GM23338 (cell line): ENCODE data around the gene RGS16.

Experiments
- CREB1 ChIP-seq: fragments of 250-450 bp; sonication (Bioruptor Pico); IDR thresholded peaks from 2 replicates; pipeline ENCODE4 v1.5.0; 2020; ENCODE audit warnings: low read depth, mild to moderate bottlenecking, moderate library complexity
- ETS1 ChIP-seq: IDR thresholded peaks from 2 replicates; pipeline ENCODE4 v1.6.1; 2016; ENCODE audit warnings: antibody characterized with exemption
- EZH2 ChIP-seq: fragments of 200-600 bp; sonication (generic); IDR thresholded peaks from one replicate; pipeline ENCODE4 v1.8.0; 2017; ENCODE audit warnings: antibody characterized with exemption, mild to moderate bottlenecking, low read depth; ENCODE audit not compliant: unreplicated experiment
- EZH2phosphoT487 ChIP-seq: fragments of 200-600 bp; sonication (generic); IDR thresholded peaks from one replicate; pipeline ENCODE4 v1.8.1; 2018; ENCODE audit warnings: antibody characterized with exemption; ENCODE audit not compliant: unreplicated experiment
- POLR2AphosphoS5 ChIP-seq: IDR thresholded peaks from 2 replicates; pipeline ENCODE4 v1.6.1; 2016; ENCODE audit warnings: antibody characterized with exemption, low read depth
- STAT1 ChIP-seq: IDR thresholded peaks from one replicate; pipeline ENCODE4 v1.6.1; 2016; ENCODE audit warnings: antibody characterized with exemption; ENCODE audit not compliant: unreplicated experiment
- ZNF331 ChIP-seq: fragments of 250-450 bp; sonication (Bioruptor Pico); IDR thresholded peaks from 2 replicates; pipeline ENCODE4 v1.5.0; 2020; ENCODE audit warnings: low read depth, mild to moderate bottlenecking, moderate library complexity
- TF ChIP-seq, protein P1 (sequence below), 2 experiments: fragments of 200-600 bp in 1 of 2; sonication (generic) in 1 of 2; conservative IDR thresholded peaks; 2 replicates each; pipeline versions ENCODE4 v1.5.1 to v1.6.1; 2016 to 2017; ENCODE audit warnings: antibody characterized with exemption in 2 of 2, low read depth in 2 of 2, mild to moderate bottlenecking in 2 of 2, moderate library complexity in 1 of 2
- TF ChIP-seq, protein P2 (sequence below): IDR thresholded peaks from one replicate; pipeline ENCODE4 v1.6.1; 2018; ENCODE audit warnings: antibody characterized with exemption; ENCODE audit not compliant: unreplicated experiment
- TF ChIP-seq, protein P3 (sequence below): fragments of 250-450 bp; sonication (Bioruptor Pico); IDR thresholded peaks from 2 replicates; pipeline ENCODE4 v1.5.0; 2020; ENCODE audit warnings: mild to moderate bottlenecking, moderate library complexity

DNA sequence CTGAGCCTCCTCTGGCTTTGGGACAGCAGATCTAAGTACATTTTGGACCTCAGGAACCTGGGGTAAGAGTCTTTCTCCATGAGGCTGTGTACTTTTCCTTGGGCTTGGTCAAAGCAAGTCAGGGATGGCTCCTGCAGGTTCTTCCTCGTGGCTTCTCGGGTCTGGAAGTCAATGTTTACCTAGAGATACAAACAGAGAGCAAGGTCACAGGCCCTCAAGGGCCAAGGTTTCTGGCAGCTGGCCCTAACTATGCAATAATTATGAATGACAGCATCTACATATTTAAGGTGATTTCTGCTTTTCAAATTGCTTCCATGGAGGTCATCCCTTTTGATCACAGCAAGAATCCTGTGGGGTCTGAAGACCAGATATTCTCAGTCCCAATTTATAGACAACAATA lies 42.5 kb upstream of the RGS16 start:
- TF ChIP-seq EZH2phosphoT487 (no peak), ETS1 (no peak), CREB1 (no peak), POLR2AphosphoS5 (no peak), EZH2 (no peak), ZNF331 (CRISPR knock-in tag) (no peak), STAT1 (no peak)
- TF ChIP-seq, protein P1, sequence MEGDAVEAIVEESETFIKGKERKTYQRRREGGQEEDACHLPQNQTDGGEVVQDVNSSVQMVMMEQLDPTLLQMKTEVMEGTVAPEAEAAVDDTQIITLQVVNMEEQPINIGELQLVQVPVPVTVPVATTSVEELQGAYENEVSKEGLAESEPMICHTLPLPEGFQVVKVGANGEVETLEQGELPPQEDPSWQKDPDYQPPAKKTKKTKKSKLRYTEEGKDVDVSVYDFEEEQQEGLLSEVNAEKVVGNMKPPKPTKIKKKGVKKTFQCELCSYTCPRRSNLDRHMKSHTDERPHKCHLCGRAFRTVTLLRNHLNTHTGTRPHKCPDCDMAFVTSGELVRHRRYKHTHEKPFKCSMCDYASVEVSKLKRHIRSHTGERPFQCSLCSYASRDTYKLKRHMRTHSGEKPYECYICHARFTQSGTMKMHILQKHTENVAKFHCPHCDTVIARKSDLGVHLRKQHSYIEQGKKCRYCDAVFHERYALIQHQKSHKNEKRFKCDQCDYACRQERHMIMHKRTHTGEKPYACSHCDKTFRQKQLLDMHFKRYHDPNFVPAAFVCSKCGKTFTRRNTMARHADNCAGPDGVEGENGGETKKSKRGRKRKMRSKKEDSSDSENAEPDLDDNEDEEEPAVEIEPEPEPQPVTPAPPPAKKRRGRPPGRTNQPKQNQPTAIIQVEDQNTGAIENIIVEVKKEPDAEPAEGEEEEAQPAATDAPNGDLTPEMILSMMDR (conservative IDR thresholded peaks at IDR 0.05; ENCODE audit: low read depth in 2 of 2) = no peak
- TF ChIP-seq, protein P2, sequence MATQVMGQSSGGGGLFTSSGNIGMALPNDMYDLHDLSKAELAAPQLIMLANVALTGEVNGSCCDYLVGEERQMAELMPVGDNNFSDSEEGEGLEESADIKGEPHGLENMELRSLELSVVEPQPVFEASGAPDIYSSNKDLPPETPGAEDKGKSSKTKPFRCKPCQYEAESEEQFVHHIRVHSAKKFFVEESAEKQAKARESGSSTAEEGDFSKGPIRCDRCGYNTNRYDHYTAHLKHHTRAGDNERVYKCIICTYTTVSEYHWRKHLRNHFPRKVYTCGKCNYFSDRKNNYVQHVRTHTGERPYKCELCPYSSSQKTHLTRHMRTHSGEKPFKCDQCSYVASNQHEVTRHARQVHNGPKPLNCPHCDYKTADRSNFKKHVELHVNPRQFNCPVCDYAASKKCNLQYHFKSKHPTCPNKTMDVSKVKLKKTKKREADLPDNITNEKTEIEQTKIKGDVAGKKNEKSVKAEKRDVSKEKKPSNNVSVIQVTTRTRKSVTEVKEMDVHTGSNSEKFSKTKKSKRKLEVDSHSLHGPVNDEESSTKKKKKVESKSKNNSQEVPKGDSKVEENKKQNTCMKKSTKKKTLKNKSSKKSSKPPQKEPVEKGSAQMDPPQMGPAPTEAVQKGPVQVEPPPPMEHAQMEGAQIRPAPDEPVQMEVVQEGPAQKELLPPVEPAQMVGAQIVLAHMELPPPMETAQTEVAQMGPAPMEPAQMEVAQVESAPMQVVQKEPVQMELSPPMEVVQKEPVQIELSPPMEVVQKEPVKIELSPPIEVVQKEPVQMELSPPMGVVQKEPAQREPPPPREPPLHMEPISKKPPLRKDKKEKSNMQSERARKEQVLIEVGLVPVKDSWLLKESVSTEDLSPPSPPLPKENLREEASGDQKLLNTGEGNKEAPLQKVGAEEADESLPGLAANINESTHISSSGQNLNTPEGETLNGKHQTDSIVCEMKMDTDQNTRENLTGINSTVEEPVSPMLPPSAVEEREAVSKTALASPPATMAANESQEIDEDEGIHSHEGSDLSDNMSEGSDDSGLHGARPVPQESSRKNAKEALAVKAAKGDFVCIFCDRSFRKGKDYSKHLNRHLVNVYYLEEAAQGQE = no peak
- TF ChIP-seq, protein P3, sequence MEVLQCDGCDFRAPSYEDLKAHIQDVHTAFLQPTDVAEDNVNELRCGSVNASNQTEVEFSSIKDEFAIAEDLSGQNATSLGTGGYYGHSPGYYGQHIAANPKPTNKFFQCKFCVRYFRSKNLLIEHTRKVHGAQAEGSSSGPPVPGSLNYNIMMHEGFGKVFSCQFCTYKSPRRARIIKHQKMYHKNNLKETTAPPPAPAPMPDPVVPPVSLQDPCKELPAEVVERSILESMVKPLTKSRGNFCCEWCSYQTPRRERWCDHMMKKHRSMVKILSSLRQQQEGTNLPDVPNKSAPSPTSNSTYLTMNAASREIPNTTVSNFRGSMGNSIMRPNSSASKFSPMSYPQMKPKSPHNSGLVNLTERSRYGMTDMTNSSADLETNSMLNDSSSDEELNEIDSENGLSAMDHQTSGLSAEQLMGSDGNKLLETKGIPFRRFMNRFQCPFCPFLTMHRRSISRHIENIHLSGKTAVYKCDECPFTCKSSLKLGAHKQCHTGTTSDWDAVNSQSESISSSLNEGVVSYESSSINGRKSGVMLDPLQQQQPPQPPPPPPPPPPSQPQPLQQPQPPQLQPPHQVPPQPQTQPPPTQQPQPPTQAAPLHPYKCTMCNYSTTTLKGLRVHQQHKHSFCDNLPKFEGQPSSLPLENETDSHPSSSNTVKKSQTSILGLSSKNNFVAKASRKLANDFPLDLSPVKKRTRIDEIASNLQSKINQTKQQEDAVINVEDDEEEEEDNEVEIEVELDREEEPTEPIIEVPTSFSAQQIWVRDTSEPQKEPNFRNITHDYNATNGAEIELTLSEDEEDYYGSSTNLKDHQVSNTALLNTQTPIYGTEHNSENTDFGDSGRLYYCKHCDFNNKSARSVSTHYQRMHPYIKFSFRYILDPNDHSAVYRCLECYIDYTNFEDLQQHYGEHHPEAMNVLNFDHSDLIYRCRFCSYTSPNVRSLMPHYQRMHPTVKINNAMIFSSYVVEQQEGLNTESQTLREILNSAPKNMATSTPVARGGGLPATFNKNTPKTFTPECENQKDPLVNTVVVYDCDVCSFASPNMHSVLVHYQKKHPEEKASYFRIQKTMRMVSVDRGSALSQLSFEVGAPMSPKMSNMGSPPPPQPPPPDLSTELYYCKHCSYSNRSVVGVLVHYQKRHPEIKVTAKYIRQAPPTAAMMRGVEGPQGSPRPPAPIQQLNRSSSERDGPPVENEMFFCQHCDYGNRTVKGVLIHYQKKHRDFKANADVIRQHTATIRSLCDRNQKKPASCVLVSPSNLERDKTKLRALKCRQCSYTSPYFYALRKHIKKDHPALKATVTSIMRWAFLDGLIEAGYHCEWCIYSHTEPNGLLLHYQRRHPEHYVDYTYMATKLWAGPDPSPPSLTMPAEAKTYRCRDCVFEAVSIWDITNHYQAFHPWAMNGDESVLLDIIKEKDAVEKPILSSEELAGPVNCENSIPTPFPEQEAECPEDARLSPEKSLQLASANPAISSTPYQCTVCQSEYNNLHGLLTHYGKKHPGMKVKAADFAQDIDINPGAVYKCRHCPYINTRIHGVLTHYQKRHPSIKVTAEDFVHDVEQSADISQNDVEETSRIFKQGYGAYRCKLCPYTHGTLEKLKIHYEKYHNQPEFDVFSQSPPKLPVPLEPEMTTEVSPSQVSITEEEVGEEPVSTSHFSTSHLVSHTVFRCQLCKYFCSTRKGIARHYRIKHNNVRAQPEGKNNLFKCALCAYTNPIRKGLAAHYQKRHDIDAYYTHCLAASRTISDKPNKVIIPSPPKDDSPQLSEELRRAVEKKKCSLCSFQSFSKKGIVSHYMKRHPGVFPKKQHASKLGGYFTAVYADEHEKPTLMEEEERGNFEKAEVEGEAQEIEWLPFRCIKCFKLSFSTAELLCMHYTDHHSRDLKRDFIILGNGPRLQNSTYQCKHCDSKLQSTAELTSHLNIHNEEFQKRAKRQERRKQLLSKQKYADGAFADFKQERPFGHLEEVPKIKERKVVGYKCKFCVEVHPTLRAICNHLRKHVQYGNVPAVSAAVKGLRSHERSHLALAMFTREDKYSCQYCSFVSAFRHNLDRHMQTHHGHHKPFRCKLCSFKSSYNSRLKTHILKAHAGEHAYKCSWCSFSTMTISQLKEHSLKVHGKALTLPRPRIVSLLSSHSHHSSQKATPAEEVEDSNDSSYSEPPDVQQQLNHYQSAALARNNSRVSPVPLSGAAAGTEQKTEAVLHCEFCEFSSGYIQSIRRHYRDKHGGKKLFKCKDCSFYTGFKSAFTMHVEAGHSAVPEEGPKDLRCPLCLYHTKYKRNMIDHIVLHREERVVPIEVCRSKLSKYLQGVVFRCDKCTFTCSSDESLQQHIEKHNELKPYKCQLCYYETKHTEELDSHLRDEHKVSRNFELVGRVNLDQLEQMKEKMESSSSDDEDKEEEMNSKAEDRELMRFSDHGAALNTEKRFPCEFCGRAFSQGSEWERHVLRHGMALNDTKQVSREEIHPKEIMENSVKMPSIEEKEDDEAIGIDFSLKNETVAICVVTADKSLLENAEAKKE (CRISPR knock-in tag) = no peak
